ENCODE measurements around the gene BRINP1.

The BRINP1 gene

DNA sequence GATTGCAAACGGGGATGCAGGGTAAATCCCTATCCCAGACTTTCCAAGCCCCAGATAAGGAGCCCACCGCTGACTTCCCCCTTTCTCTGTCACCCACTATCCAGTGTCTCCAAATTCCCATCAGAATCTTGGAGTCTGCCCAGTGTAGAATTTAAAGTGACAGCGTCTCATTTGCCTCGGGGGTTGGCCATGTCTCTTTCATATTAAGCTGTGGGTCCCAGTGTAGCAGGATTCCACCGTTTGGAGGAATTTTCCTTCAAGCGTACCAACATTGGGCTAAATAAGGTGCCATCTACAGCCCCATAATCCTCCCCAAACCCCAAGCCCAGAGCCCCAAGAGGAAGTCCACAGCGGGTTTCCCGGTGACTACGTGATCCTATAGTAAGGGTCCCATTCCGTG is 1.1 kb downstream of the BRINP1 start:
- no peak for TF ChIP-seq FOXM1 (IDR thresholded peaks at IDR 0.05; ENCODE audit: borderline replicate concordance, low read depth)
- TF ChIP-seq EGR1 (IDR thresholded peaks at IDR 0.05): no peak
- no peak for TF ChIP-seq TEAD4 (IDR thresholded peaks at IDR 0.05)

GRCh38 chr9:119367683-119368075 is 1.6 kb downstream of the BRINP1 start:
- TF ChIP-seq USF1 (IDR thresholded peaks at IDR 0.05) (no peak), CEBPB (IDR thresholded peaks at IDR 0.05) (no peak), REST (IDR thresholded peaks at IDR 0.05; ENCODE audit: low read depth) (no peak), CREB1 (IDR thresholded peaks at IDR 0.05; ENCODE audit: low read depth) (no peak), EGR1 (IDR thresholded peaks at IDR 0.05) (no peak), TCF12 (IDR thresholded peaks at IDR 0.05; ENCODE audit: low read depth) (no peak), EP300 (IDR thresholded peaks at IDR 0.05; ENCODE audit: borderline replicate concordance) (no peak), ZBTB7A (IDR thresholded peaks at IDR 0.05; ENCODE audit: low read depth) (no peak), FOXM1 (IDR thresholded peaks at IDR 0.05; ENCODE audit: borderline replicate concordance, low read depth) (no peak), YY1 (IDR thresholded peaks at IDR 0.05; ENCODE audit: low read depth) (no peak), MAX (IDR thresholded peaks at IDR 0.05) (no peak), RAD21 (IDR thresholded peaks at IDR 0.05; ENCODE audit: low read depth) (no peak), TAF1 (IDR thresholded peaks at IDR 0.05; ENCODE audit: low read depth) (no peak), NFIC (IDR thresholded peaks at IDR 0.05) (no peak)

DNA sequence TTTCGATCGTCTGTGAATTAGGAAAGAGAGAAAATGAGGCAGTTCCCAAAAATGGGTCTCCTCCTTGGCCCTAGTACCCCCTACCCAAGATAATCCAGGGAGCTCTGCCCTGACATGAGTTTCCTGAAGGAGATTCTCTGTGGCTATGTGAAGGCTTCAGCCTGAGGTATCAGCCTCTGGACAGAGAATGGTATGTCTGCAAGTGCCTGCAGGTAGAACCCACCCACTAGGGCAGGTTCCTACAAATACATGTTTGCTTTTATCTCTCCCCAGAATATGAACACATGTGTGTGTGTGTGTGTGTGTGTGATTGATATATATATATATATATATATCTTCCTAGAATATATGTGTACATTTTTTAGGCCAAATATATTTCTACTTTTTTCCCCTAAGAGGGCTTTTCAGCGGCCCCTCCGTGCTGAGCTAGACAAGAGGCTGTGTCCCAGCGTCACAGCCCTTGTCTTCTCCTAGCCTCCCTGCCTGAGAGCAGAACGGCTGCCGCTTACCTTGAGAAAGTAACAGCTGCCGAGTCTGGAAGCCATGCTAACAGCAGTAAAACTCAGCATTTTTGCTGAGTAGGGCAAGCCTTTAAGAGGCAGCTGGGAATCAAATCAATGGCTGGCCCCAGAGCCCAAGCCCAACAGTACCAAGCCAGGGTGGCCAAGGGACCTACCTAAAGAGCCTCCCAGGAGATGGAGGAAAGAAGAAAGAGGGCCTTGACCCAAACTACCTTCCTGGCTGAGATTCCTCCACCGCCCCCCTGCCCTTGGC is 2.1 kb downstream of the BRINP1 start:
- TF ChIP-seq REST (IDR thresholded peaks at IDR 0.05; ENCODE audit: low read depth) (no peak), USF1 (IDR thresholded peaks at IDR 0.05) (no peak), EGR1 (IDR thresholded peaks at IDR 0.05) (no peak), MAX (IDR thresholded peaks at IDR 0.05) (no peak), NFIC (IDR thresholded peaks at IDR 0.05) (no peak), YY1 (IDR thresholded peaks at IDR 0.05; ENCODE audit: low read depth) (no peak), TCF12 (IDR thresholded peaks at IDR 0.05; ENCODE audit: low read depth) (no peak), RAD21 (IDR thresholded peaks at IDR 0.05; ENCODE audit: low read depth) (no peak), FOXM1 (IDR thresholded peaks at IDR 0.05; ENCODE audit: borderline replicate concordance, low read depth) (no peak), CEBPB (IDR thresholded peaks at IDR 0.05) (no peak), TAF1 (IDR thresholded peaks at IDR 0.05; ENCODE audit: low read depth) (no peak), EP300 (IDR thresholded peaks at IDR 0.05; ENCODE audit: borderline replicate concordance) (no peak), TEAD4 (IDR thresholded peaks at IDR 0.05) (no peak), CREB1 (IDR thresholded peaks at IDR 0.05; ENCODE audit: low read depth) (no peak)

GRCh38 chr9:119365291-119366027 is 3.8 kb downstream of the BRINP1 start:
- no peak for TF ChIP-seq REST (IDR thresholded peaks at IDR 0.05; ENCODE audit: low read depth)
- peak; percentile 71 for TF ChIP-seq RAD21 (IDR thresholded peaks at IDR 0.05; ENCODE audit: low read depth)
- TF ChIP-seq FOXM1 (IDR thresholded peaks at IDR 0.05; ENCODE audit: borderline replicate concordance, low read depth): no peak
- TF ChIP-seq EGR1 (IDR thresholded peaks at IDR 0.05): no peak
- TF ChIP-seq EP300 (IDR thresholded peaks at IDR 0.05; ENCODE audit: borderline replicate concordance): no peak
